Subcutaneous abdominal adipose tissue (tissue), 5 donors: Measurements from ENCODE around the gene CD40LG.

Experiments
- H3K27ac ChIP-seq: one replicate; pipeline ENCODE4 v1.7.0; 2013; ENCODE audit warnings: low read depth, mild to moderate bottlenecking, inconsistent platforms, low read length, moderate library complexity
- H3K27me3 ChIP-seq, 5 donors: one replicate each; pipeline ENCODE4 v1.7.0; 2013; ENCODE audit warnings: low read length in 5 of 5, inconsistent platforms in 1 of 5; ENCODE audit not compliant: control insufficient read depth in 5 of 5, insufficient read depth in 4 of 5
- H3K36me3 ChIP-seq, 5 donors: one replicate each; pipeline ENCODE4 v1.7.0; 2013; ENCODE audit warnings: low read length in 5 of 5; ENCODE audit not compliant: control insufficient read depth in 5 of 5, insufficient read depth in 5 of 5
- H3K4me1 ChIP-seq, 5 donors: one replicate each; pipeline ENCODE4 v1.7.0; 2013; ENCODE audit warnings: low read length in 5 of 5, mild to moderate bottlenecking in 3 of 5, moderate library complexity in 1 of 5; ENCODE audit not compliant: control insufficient read depth in 5 of 5, insufficient read depth in 5 of 5
- H3K4me3 ChIP-seq, 5 donors: one replicate each; pipeline ENCODE4 v1.7.0; 2013; ENCODE audit warnings: low read length in 5 of 5, low read depth in 1 of 5
- H3K9ac ChIP-seq, 5 donors: one replicate each; pipeline ENCODE4 v1.7.0; 2013; ENCODE audit warnings: low read length in 5 of 5, mild to moderate bottlenecking in 4 of 5, moderate library complexity in 3 of 5
- H3K9me3 ChIP-seq, 5 donors: one replicate each; pipeline ENCODE4 v1.7.0; 2013; ENCODE audit warnings: low read length in 5 of 5; ENCODE audit not compliant: control insufficient read depth in 5 of 5
- donor health status: healthy.
- donor health status: healthy.
- donor health status: healthy.
- donor health status: healthy.
- donor health status: healthy.

Gene CD40LG

DNA sequence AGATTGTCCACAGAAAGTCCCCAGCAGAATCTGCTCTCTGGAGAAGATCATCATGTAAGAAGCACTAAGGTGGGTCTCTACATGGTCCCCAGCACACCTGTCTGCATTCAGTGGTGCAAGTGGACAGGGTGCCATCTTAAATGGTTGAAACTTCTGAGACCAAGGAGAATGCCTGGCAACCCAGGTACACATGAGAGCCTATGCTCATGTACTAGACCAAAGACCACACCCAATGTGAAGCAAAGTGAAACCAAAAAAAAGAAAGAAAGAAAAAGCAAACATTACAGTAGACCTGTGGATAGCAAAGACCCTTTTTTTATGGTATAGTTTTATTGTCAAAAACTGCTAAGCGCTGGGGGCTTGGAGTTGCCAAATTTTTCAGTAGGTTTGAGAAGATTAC lies 15.0 kb downstream of the CD40LG start:
- H3K9me3 ChIP-seq, result peaks cover 2 to 17% (median 10%) of the 10 kb centered on the region in 5 donors
- no peak overlapping the region for H3K9ac ChIP-seq
- H3K4me3 ChIP-seq, result no peak overlapping the region
- peaks cover 22 to 33% (median 27%) of the 10 kb centered on the region in 5 donors for H3K36me3 ChIP-seq
- H3K27me3 ChIP-seq, result peaks cover 0 to 3% (median 0%) of the 10 kb centered on the region in 5 donors
- H3K27ac ChIP-seq, result no peak overlapping the region
- peaks cover 0 to 8% (median 0%) of the 10 kb centered on the region in 5 donors for H3K4me1 ChIP-seq

GRCh38 chrX:136665258-136665900 lies 17.4 kb downstream of the CD40LG start:
- H3K9me3 ChIP-seq, result peaks cover 2 to 17% (median 10%) of the 10 kb centered on the region in 5 donors
- peaks cover 33 to 54% (median 45%) of the 10 kb centered on the region in 5 donors for H3K36me3 ChIP-seq
- H3K27ac ChIP-seq, result no peak overlapping the region
- H3K27me3 ChIP-seq, result peaks cover 0 to 5% (median 3%) of the 10 kb centered on the region in 5 donors
- no peak overlapping the region for H3K9ac ChIP-seq
- no peak overlapping the region for H3K4me3 ChIP-seq
- H3K4me1 ChIP-seq, result peaks cover 0 to 9% (median 0%) of the 10 kb centered on the region in 5 donors

- peaks cover 39 to 60% (median 48%) of the 10 kb centered on the region in 5 donors for H3K36me3 ChIP-seq
- no peak overlapping the region for H3K9ac ChIP-seq
- peaks cover 2 to 17% (median 10%) of the 10 kb centered on the region in 5 donors for H3K9me3 ChIP-seq
- H3K4me1 ChIP-seq, result peaks cover 0 to 9% (median 0%) of the 10 kb centered on the region in 5 donors
- H3K4me3 ChIP-seq, result no peak overlapping the region
- no peak overlapping the region for H3K27ac ChIP-seq
- H3K27me3 ChIP-seq, result peaks cover 0 to 5% (median 2%) of the 10 kb centered on the region in 5 donors
These were observed 18.1 kb downstream of the CD40LG start for GRCh38 chrX:136666088-136666487.

- no peak overlapping the region for H3K4me3 ChIP-seq
- H3K27me3 ChIP-seq, result peaks cover 0 to 6% (median 2%) of the 10 kb centered on the region in 5 donors
- H3K4me1 ChIP-seq, result peaks cover 0 to 9% (median 0%) of the 10 kb centered on the region in 5 donors
These were observed 19.6 kb downstream of the CD40LG start for GRCh38 chrX:136667446-136668168.

DNA sequence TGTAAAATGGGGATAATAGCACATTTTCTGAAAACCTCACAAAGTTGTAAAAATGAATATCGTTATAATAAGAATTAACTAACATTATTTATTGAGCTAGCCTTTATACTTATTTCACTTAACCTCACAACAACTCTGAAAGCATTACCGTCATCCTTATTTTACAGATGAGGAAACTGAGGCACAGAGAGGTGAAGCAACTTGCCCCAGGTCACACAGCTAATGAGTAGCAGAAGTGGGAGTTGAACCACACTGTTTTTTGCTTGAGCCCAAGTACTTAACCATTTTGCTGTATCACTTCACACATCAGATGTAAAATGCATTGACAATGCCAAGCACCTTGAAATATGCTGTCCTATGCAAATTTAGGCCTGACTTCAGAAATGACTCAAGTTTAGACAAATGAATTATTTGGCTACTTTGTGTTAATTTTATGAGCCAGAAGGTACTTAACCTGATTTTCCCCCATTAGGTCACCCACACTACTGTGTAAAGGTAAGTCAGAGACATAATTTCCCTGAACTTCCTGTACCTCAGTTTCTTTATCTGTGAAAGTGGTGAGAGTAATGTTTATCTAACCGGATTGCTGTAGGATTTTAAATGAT lies 23.1 kb downstream of the CD40LG start:
- Histone ChIP-seq H3K9me3 (no peaks in the 10 kb centered on the region), H3K4me1 (peaks cover 0 to 9% (median 0%) of the 10 kb centered on the region in 5 donors), H3K27me3 (peaks cover 0 to 8% (median 0%) of the 10 kb centered on the region in 5 donors), H3K36me3 (peaks cover 30 to 73% (median 51%) of the 10 kb centered on the region in 5 donors), H3K27ac (no peak overlapping the region), H3K4me3 (no peak overlapping the region), H3K9ac (no peak overlapping the region)

More at GRCh38 chrX:136667446-136668168, 19.6 kb downstream of the CD40LG start:
- Histone ChIP-seq H3K9ac (no peak overlapping the region), H3K27ac (no peak overlapping the region), H3K9me3 (peaks cover 2 to 17% (median 10%) of the 10 kb centered on the region in 5 donors), H3K36me3 (peaks cover 43 to 74% (median 55%) of the 10 kb centered on the region in 5 donors)

DNA sequence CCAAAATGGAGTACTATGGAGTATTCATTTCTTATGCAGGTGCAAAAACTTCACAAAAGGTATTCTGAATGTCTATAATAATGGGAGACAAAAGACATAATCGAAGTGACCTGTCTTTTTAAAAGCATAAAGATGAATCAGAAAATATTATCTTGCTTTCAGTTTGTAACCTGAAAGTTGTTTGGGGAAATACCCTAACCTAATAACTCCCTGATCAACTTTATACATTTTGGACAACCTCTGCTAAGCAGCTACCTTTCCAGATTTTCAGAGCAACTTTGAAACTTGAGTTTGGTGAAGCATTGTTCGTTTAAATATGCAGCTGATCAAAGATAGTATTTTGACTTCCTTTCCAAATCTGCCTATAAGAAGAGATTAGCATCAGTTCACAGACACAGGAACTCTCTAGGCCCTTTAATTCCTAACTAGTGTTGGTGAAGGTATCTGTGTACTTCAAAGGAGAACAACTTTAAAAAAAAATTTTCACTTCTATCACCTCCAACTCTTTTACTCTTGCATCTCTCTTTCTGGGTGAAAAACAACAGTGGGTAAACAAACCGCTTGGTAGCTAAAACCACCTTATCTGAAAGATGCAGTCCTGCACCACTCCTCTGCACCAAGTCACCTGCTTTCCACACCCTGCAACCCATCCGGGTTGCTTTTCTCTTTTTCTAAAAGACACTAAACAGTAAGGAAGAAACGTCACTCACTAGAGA lies 26.5 kb downstream of the CD40LG start:
- Histone ChIP-seq H3K4me1 (no peaks in the 10 kb centered on the region), H3K9ac (no peak overlapping the region), H3K36me3 (peaks cover 28 to 57% (median 32%) of the 10 kb centered on the region in 5 donors), H3K9me3 (no peaks in the 10 kb centered on the region), H3K27me3 (peaks cover 0 to 3% (median 0%) of the 10 kb centered on the region in 5 donors), H3K4me3 (no peak overlapping the region), H3K27ac (no peak overlapping the region)

DNA sequence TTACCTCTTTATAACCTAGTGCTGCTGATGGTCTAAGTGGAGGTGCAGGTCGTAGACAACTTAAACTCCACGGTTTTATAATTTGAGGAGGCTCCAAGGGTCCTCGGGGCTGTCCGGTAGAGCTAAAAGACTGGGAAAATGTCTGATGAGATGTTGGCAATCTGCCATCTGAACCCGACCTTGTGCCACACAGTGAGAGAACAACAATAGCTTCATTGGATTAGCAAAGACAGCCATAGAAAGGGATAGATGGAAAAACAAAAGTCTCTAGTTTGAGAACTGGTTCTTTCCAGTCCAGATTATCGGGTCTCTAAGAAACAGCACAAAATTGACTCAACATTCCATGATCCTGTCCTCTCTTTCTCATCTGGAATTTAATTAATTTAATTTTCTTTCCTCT lies 31.6 kb downstream of the CD40LG start:
- Histone ChIP-seq H3K27ac (no peak overlapping the region), H3K27me3 (peaks cover 0 to 4% (median 0%) of the 10 kb centered on the region in 5 donors), H3K4me1 (no peaks in the 10 kb centered on the region), H3K36me3 (peaks cover 22 to 51% (median 37%) of the 10 kb centered on the region in 5 donors), H3K9ac (no peak overlapping the region), H3K4me3 (no peak overlapping the region), H3K9me3 (no peaks in the 10 kb centered on the region)

GRCh38 chrX:136684120-136684519 lies 36.2 kb downstream of the CD40LG start:
- H3K9ac ChIP-seq, result no peak overlapping the region
- H3K9me3 ChIP-seq, result no peaks in the 10 kb centered on the region
- no peak overlapping the region for H3K27ac ChIP-seq
- no peak overlapping the region for H3K4me3 ChIP-seq
- H3K4me1 ChIP-seq, result no peaks in the 10 kb centered on the region
- peaks cover 0 to 6% (median 0%) of the 10 kb centered on the region in 5 donors for H3K27me3 ChIP-seq
- peaks cover 24 to 54% (median 47%) of the 10 kb centered on the region in 5 donors for H3K36me3 ChIP-seq

DNA sequence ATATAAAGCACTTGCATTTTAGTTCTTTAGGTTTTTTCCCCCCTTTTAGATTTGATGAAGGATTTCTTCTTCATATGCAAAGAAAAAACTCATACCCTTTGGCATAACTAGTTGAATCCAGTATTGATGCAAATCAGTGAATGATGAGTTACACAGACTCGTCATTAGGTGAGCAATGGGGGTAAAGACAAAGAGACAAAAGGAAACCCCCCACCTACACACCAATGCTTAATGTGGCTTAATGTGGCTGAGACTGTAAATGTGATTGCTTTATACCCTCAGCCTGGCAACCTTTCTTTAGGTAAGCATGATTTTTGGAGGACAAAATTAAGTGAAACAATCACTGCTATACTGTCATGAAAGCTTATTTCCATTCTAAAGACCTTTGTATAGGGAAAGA lies 39.5 kb downstream of the CD40LG start:
- H3K36me3 ChIP-seq, result peaks cover 19 to 40% (median 33%) of the 10 kb centered on the region in 5 donors
- peaks cover 0 to 12% (median 11%) of the 10 kb centered on the region in 5 donors for H3K4me1 ChIP-seq
- H3K4me3 ChIP-seq, result no peak overlapping the region
- no peaks in the 10 kb centered on the region for H3K9me3 ChIP-seq
- H3K27ac ChIP-seq, result no peak overlapping the region
- H3K9ac ChIP-seq, result no peak overlapping the region
- peaks cover 0 to 7% (median 2%) of the 10 kb centered on the region in 5 donors for H3K27me3 ChIP-seq
